HG03565 (cell line): ENCODE results near the gene ADGRG7.

Source experiments
- ATAC-seq: cut with Tn5 transposase; IDR thresholded peaks from one replicate; pipeline ENCODE4 v1.9.1; 2021; ENCODE audit warnings: mild to moderate bottlenecking, moderate library complexity; ENCODE audit not compliant: unreplicated experiment

The ADGRG7 gene

GRCh38 chr3:100600181-100601042 is 9.0 kb upstream of the ADGRG7 start:
- ATAC-seq, result no peak

GRCh38 chr3:100602506-100603444 is 6.6 kb upstream of the ADGRG7 start:
- ATAC-seq, result peak; percentile 28

- peak; percentile 30 for ATAC-seq
Observed at GRCh38 chr3:100603469-100603868, 5.9 kb upstream of the ADGRG7 start.

- no peak for ATAC-seq
Observed at GRCh38 chr3:100605358-100605757, 4.0 kb upstream of the ADGRG7 start.

GRCh38 chr3:100606894-100607512 is 2.4 kb upstream of the ADGRG7 start:
- ATAC-seq, result peak; percentile 78

- ATAC-seq, result no peak
Observed at GRCh38 chr3:100609963-100610362, 562 bp downstream of the ADGRG7 start.

- ATAC-seq, result no peak
Observed at GRCh38 chr3:100611221-100611620, 1.8 kb downstream of the ADGRG7 start.

GRCh38 chr3:100613721-100614390 is 4.5 kb downstream of the ADGRG7 start:
- ATAC-seq, result no peak

- no peak for ATAC-seq
Observed at GRCh38 chr3:100614941-100615340, 5.5 kb downstream of the ADGRG7 start.

GRCh38 chr3:100615684-100616083 is 6.3 kb downstream of the ADGRG7 start:
- no peak for ATAC-seq

- no peak for ATAC-seq
Observed at GRCh38 chr3:100621251-100621650, 11.8 kb downstream of the ADGRG7 start.

GRCh38 chr3:100627491-100627890 is 18.1 kb downstream of the ADGRG7 start:
- no peak for ATAC-seq

GRCh38 chr3:100629421-100630127 is 20.2 kb downstream of the ADGRG7 start:
- ATAC-seq, result no peak

GRCh38 chr3:100630664-100631063 is 21.3 kb downstream of the ADGRG7 start:
- no peak for ATAC-seq

- no peak for ATAC-seq
Observed at GRCh38 chr3:100631236-100631635, 21.8 kb downstream of the ADGRG7 start.

GRCh38 chr3:100634493-100635272 is 25.3 kb downstream of the ADGRG7 start:
- ATAC-seq, result no peak

- ATAC-seq, result no peak
Observed at GRCh38 chr3:100635273-100635701, 25.9 kb downstream of the ADGRG7 start.

- no peak for ATAC-seq
Observed at GRCh38 chr3:100637197-100637631, 27.8 kb downstream of the ADGRG7 start.

- no peak for ATAC-seq
Observed at GRCh38 chr3:100640633-100641032, 31.2 kb downstream of the ADGRG7 start.
